SK-N-SH (cell line): ENCODE data around the gene GRB2. TPM values are rescaled to one million over a fixed set of nuclear protein-coding genes. Genes with fewer than 3 reads are reported as not detected.

Experiments
- CTCF ChIA-PET: fragments of 300-600, 350-600 bp; formaldehyde crosslinking; extraction: SDS; loops from one replicate; lab custom pipeline; 2021; lab: Yijun Ruan, JAX
- POLR2A ChIA-PET: fragments of 350-600 bp; sonication (Branson Sonifier 250); formaldehyde crosslinking; extraction: SDS; loops from one replicate; lab custom pipeline; 2020; ENCODE audit warnings: antibody characterized with exemption, inconsistent platforms; lab: Yijun Ruan, JAX
- DNase-seq: peaks from one replicate; pipeline ENCODE4 v3.0.0; 2012
- H2AFZ ChIP-seq: fragments of 200-600 bp; sonication (generic); 2 replicates; pipeline ENCODE4 v1.8.1; 2016; ENCODE audit warnings: antibody characterized with exemption, mild to moderate bottlenecking, low read depth
- H3F3A ChIP-seq: fragments of 200-600 bp; sonication (generic); replicated peaks from 2 replicates; pipeline ENCODE3; 2016; ENCODE audit warnings: antibody characterized with exemption, mild to moderate bottlenecking; ENCODE audit not compliant: insufficient read depth
- H3K27ac ChIP-seq, 2 experiments: fragments of 200-500 bp in 1 of 2; fragments of 200-600 bp in 1 of 2; sonication (Bioruptor generic) in 1 of 2; sonication (generic), shearing (Covaris generic) in 1 of 2; 2 replicates each; pipeline versions ENCODE4 v1.5.1 to v1.6.1; 2014 to 2016; ENCODE audit warnings: low read depth in 2 of 2, inconsistent platforms in 1 of 2, low read length in 1 of 2, mild to moderate bottlenecking in 1 of 2, mixed read lengths in 1 of 2
- H3K27me3 ChIP-seq: fragments of 200-600 bp; sonication (generic), shearing (Covaris generic); 2 replicates; pipeline ENCODE4 v1.6.1; 2016; ENCODE audit warnings: mixed run types; ENCODE audit not compliant: insufficient read depth
- H3K36me3 ChIP-seq, 2 experiments: fragments of 200-500 bp in 1 of 2; fragments of 200-600 bp in 1 of 2; sonication (Bioruptor generic) in 1 of 2; sonication (generic) in 1 of 2; replicated peaks in 1 of 2; 2 replicates each; pipeline versions ENCODE3 to v1.5.1; 2014 to 2016; ENCODE audit warnings: low read length in 1 of 2, mild to moderate bottlenecking in 1 of 2; ENCODE audit not compliant: insufficient read depth in 2 of 2, control insufficient read depth in 1 of 2
- H3K4me1 ChIP-seq, 2 experiments: fragments of 200-500 bp in 1 of 2; fragments of 200-600 bp in 1 of 2; sonication (Bioruptor generic) in 1 of 2; sonication (generic), shearing (Covaris generic) in 1 of 2; 2 replicates each; pipeline versions ENCODE4 v1.5.1 to v1.6.1; 2014 to 2016; ENCODE audit warnings: low read depth in 1 of 2, low read length in 1 of 2, mixed run types in 1 of 2; ENCODE audit not compliant: insufficient read depth in 2 of 2, control insufficient read depth in 1 of 2
- H3K4me2 ChIP-seq: fragments of 200-600 bp; sonication (generic), shearing (Covaris generic); 2 replicates; pipeline ENCODE4 v1.6.1; 2017; ENCODE audit warnings: mixed run types
- H3K4me3 ChIP-seq, 2 experiments: fragments of 200-500 bp in 1 of 2; fragments of 200-600 bp in 1 of 2; sonication (Bioruptor generic) in 1 of 2; sonication (generic), shearing (Covaris generic) in 1 of 2; 2 replicates each; pipeline versions ENCODE4 v1.5.1 to v1.8.1; 2014 to 2016; ENCODE audit warnings: low read depth in 2 of 2, inconsistent platforms in 1 of 2, low read length in 1 of 2, mild to moderate bottlenecking in 1 of 2, mixed read lengths in 1 of 2, moderate library complexity in 1 of 2
- H3K79me2 ChIP-seq: fragments of 200-600 bp; sonication (generic); 2 replicates; pipeline ENCODE4 v1.8.1; 2017; ENCODE audit warnings: mild to moderate bottlenecking; ENCODE audit not compliant: insufficient read depth
- H3K9ac ChIP-seq: fragments of 200-600 bp; sonication (generic); 2 replicates; pipeline ENCODE4 v1.6.1; 2017; ENCODE audit warnings: mixed run types
- H3K9me2 ChIP-seq: fragments of 200-600 bp; sonication (generic); 2 replicates; pipeline ENCODE4 v1.6.1; 2017; ENCODE audit warnings: mixed run types
- H3K9me3 ChIP-seq: fragments of 200-600 bp; sonication (generic); 2 replicates; pipeline ENCODE4 v1.6.1; 2017; ENCODE audit warnings: mixed run types, mild to moderate bottlenecking, moderate library complexity
- H4K20me1 ChIP-seq: fragments of 200-600 bp; sonication (generic); 2 replicates; pipeline ENCODE4 v1.6.1; 2017; ENCODE audit warnings: mild to moderate bottlenecking, mixed run types; ENCODE audit not compliant: insufficient read depth
- CTCF ChIP-seq: fragments of 200-600 bp; sonication (generic); IDR thresholded peaks from 2 replicates; pipeline ENCODE4 v1.6.1; 2017; ENCODE audit warnings: antibody characterized with exemption, mild to moderate bottlenecking, moderate library complexity
- ELF1 ChIP-seq: IDR thresholded peaks from 2 replicates; pipeline ENCODE4 v1.4.0; 2012
- EZH2phosphoT487 ChIP-seq: fragments of 200-600 bp; sonication (generic); IDR thresholded peaks from 2 replicates; pipeline ENCODE4 v1.6.1; 2017; ENCODE audit warnings: low read depth, mixed run types, mild to moderate bottlenecking, antibody characterized with exemption, moderate library complexity, borderline replicate concordance
- FOSL2 ChIP-seq: IDR thresholded peaks from 2 replicates; pipeline ENCODE4 v1.4.0; 2012; ENCODE audit warnings: low read depth, mild to moderate bottlenecking, moderate library complexity, borderline replicate concordance
- FOXM1 ChIP-seq: IDR thresholded peaks from 2 replicates; pipeline ENCODE4 v1.4.0; 2012; ENCODE audit warnings: low read depth, mild to moderate bottlenecking
- GATA2 ChIP-seq: sonication (generic); formaldehyde crosslinking; IDR thresholded peaks from 2 replicates; pipeline ENCODE4 v1.5.0; 2020; ENCODE audit warnings: mild to moderate bottlenecking, missing genetic modification reagents
- IRF3 ChIP-seq: fragments of 150-350 bp; IDR thresholded peaks from 2 replicates; pipeline ENCODE4 v1.6.1; 2016; ENCODE audit warnings: mild to moderate bottlenecking, low read depth, low read length
- PBX3 ChIP-seq: IDR thresholded peaks from 2 replicates; pipeline ENCODE4; 2012
- RAD21 ChIP-seq: IDR thresholded peaks from 2 replicates; pipeline ENCODE4 v1.6.1; 2012; ENCODE audit warnings: mild to moderate bottlenecking, low read length
- SIN3A ChIP-seq: IDR thresholded peaks from 2 replicates; pipeline ENCODE4 v1.6.1; 2012; ENCODE audit warnings: low read depth, mild to moderate bottlenecking, low read length, moderate library complexity, borderline replicate concordance
- TCF12 ChIP-seq: IDR thresholded peaks from 2 replicates; pipeline ENCODE4 v1.4.0; 2012
- USF2 ChIP-seq: fragments of 150-350 bp; IDR thresholded peaks from 2 replicates; pipeline ENCODE4 v1.6.1; 2017; ENCODE audit warnings: antibody characterized with exemption, low read length, low read depth, borderline replicate concordance
- ZBTB33 ChIP-seq: IDR thresholded peaks from 2 replicates; pipeline ENCODE4 v1.4.0; 2012; ENCODE audit warnings: low read depth, borderline replicate concordance
- WGBS: methylation state at CpG from one replicate; pipeline ENCODE4 v1.1.6; 2017; ENCODE audit warnings: low lambda C conversion rate; 5-methylcytosine and 5-hydroxymethylcytosine counted together
- polyA plus RNA-seq, 3 experiments: library from polyadenylated mRNA; depleted of rRNA; stranded (reverse); fragments of >200 nt; gene quantifications; 2 replicates each; pipeline ENCODE4 v1.2.3, GENCODE V29; 2012

GRB2 gene
- polyA plus RNA-seq, 1 of the 3 experiments (the other 2 are of a cell fraction): 89.6 TPM

- ChIA-PET CTCF (interaction anchor here (0.6 to 6.7 kb wide), 11 partner anchors 12 to 473 kb away, joined by 3 to 53 read pairs (median 5); partner anchors contain the start of genes MIF4GD, OTOP2 and SLC25A19), POLR2A (interaction anchor here (1.0 kb wide), 1 partner anchor 126 kb away, joined by 6 read pairs; the partner anchor contains the start of gene MIF4GD)
- no peak for DNase-seq
- Histone ChIP-seq H3K27ac (no peak overlapping the region), H3K36me3 (no peaks in the 10 kb centered on the region), H3K79me2 (peaks cover 97% of the 10 kb centered on the region), H3K27me3 (no peaks in the 10 kb centered on the region), H4K20me1 (peaks cover 27% of the 10 kb centered on the region), H3K9ac (no peak overlapping the region), H3K4me3 (no peak overlapping the region), H3F3A (peaks cover 33% of the 10 kb centered on the region), H3K4me1 (peaks cover 0 to 8% of the 10 kb centered on the region in 2 experiments; a peak in 2 of 4 replicates), H3K4me2 (no peak overlapping the region), H2AFZ (no peak overlapping the region), H3K9me2 (no peaks in the 10 kb centered on the region), H3K9me3 (no peaks in the 10 kb centered on the region)
- WGBS: 93% methylated on average over 1 of the region's 1 CpG
- TF ChIP-seq FOXM1 (no peak), ELF1 (no peak), FOSL2 (no peak), CTCF (no peak), SIN3A (no peak), GATA2 (no peak), IRF3 (no peak), USF2 (no peak), RAD21 (no peak), EZH2phosphoT487 (no peak), PBX3 (no peak), TCF12 (no peak), ZBTB33 (no peak)
Measured at GRCh38 chr17:75397217-75397616, 8.3 kb downstream of the GRB2 start.
